HepG2 (cell line): ENCODE results near the gene OR1F1. TPM values are rescaled to one million over a fixed set of nuclear protein-coding genes. Genes with fewer than 3 reads are reported as not detected.
A peak's percentile ranks its signal among the peaks of the same experiment; 100 is the strongest.

Experiments
- ARID2 ChIP-seq: sonication (generic); formaldehyde crosslinking; IDR thresholded peaks from 2 replicates; pipeline ENCODE4 v1.8.1; 2022; ENCODE audit warnings: mild to moderate bottlenecking, missing genetic modification reagents, borderline replicate concordance
- ARNT ChIP-seq: fragments of 450-650 bp; IDR thresholded peaks from 2 replicates; pipeline ENCODE4 v1.6.1; 2017
- ARNTL ChIP-seq: sonication (generic); formaldehyde crosslinking; IDR thresholded peaks from 2 replicates; pipeline ENCODE4 v1.4.0; 2020; ENCODE audit warnings: mild to moderate bottlenecking, missing genetic modification reagents
- EEA1 ChIP-seq: sonication (generic); formaldehyde crosslinking; IDR thresholded peaks from 2 replicates; pipeline ENCODE4 v1.5.1; 2020; ENCODE audit warnings: mild to moderate bottlenecking, missing genetic modification reagents, borderline replicate concordance
- GZF1 ChIP-seq: sonication (generic); formaldehyde crosslinking; IDR thresholded peaks from 2 replicates; pipeline ENCODE4 v1.5.1; 2020; ENCODE audit warnings: mild to moderate bottlenecking, missing genetic modification reagents
- HNF4A ChIP-seq: sonication (generic); formaldehyde crosslinking; IDR thresholded peaks from 2 replicates; pipeline ENCODE4 v1.4.0; 2020; ENCODE audit warnings: missing genetic modification reagents
- HNF4G ChIP-seq, 2 experiments: sonication (generic) in 1 of 2; formaldehyde crosslinking in 1 of 2; IDR thresholded peaks; 2 replicates each; pipeline versions ENCODE4 v1.4.0 to v1.6.1; 2011 to 2020; ENCODE audit warnings: borderline replicate concordance in 2 of 2, low read depth in 2 of 2, mild to moderate bottlenecking in 2 of 2, low read length in 1 of 2, missing genetic modification reagents in 1 of 2, moderate library complexity in 1 of 2
- KDM1A ChIP-seq: IDR thresholded peaks from 2 replicates; pipeline ENCODE4 v1.6.1; 2016; ENCODE audit warnings: missing compliant biosample characterization
- KLF11 ChIP-seq: IDR thresholded peaks from 2 replicates; pipeline ENCODE4 v1.6.1; 2016; ENCODE audit warnings: missing compliant biosample characterization
- NFIC ChIP-seq: IDR thresholded peaks from 2 replicates; pipeline ENCODE4 v1.6.1; 2012; ENCODE audit warnings: mild to moderate bottlenecking, low read length, inconsistent platforms
- NFRKB ChIP-seq: fragments of 450-650 bp; IDR thresholded peaks from 2 replicates; pipeline ENCODE4 v1.6.1; 2017
- RAD21 ChIP-seq: fragments of 450-650 bp; formaldehyde crosslinking; IDR thresholded peaks from 2 replicates; pipeline ENCODE4 v1.5.0; 2020; ENCODE audit warnings: mild to moderate bottlenecking
- SNAPC2 ChIP-seq: sonication (generic); formaldehyde crosslinking; IDR thresholded peaks from 2 replicates; pipeline ENCODE4 v1.8.1; 2022; ENCODE audit warnings: mild to moderate bottlenecking, missing genetic modification reagents
- SP5 ChIP-seq: IDR thresholded peaks from 2 replicates; pipeline ENCODE4 v1.6.1; 2016; ENCODE audit warnings: low read depth, borderline replicate concordance
- TRIM24 ChIP-seq: sonication (generic); formaldehyde crosslinking; IDR thresholded peaks from 2 replicates; pipeline ENCODE4 v1.8.0; 2022; ENCODE audit warnings: mild to moderate bottlenecking, missing genetic modification reagents
- ZC3H4 ChIP-seq: sonication (generic); formaldehyde crosslinking; IDR thresholded peaks from 2 replicates; pipeline ENCODE4 v1.4.0; 2020; ENCODE audit warnings: missing genetic modification reagents, borderline replicate concordance
- ZKSCAN8 ChIP-seq: IDR thresholded peaks from 2 replicates; pipeline ENCODE4 v1.6.1; 2016; ENCODE audit warnings: borderline replicate concordance, missing genetic modification reagents, missing compliant biosample characterization
- ZMYM4 ChIP-seq: sonication (generic); formaldehyde crosslinking; IDR thresholded peaks from 2 replicates; pipeline ENCODE4 v1.8.1; 2023; ENCODE audit warnings: mild to moderate bottlenecking, missing genetic modification reagents
- ZNF660 ChIP-seq: sonication (generic); formaldehyde crosslinking; IDR thresholded peaks from 2 replicates; pipeline ENCODE4 v1.5.1; 2020; ENCODE audit warnings: mild to moderate bottlenecking, low read depth, missing genetic modification reagents, borderline replicate concordance
- polyA plus RNA-seq, 8 experiments: library from polyadenylated mRNA; depleted of rRNA in 3 of 8; stranded (reverse) in 7 of 8; unstranded in 1 of 8; fragments of >200 nt; fragmentation: Illumina TruSeq in 4 of 8; extraction: Trizol in 4 of 8; gene quantifications; 2 replicates each; pipeline versions ENCODE4 v1.2.1 to v1.2.3, GENCODE V29; 2011 to 2016; ENCODE audit warnings: low read depth in 4 of 8, missing spikeins in 1 of 8, mixed read lengths in 1 of 8; ENCODE audit not compliant: insufficient read depth in 1 of 8
- total RNA-seq, 5 experiments: library from RNA; depleted of rRNA; stranded (reverse); fragments of >200 nt; fragmentation: Illumina TruSeq; extraction: Trizol; gene quantifications; 2 replicates each; pipeline ENCODE4 v1.2.3, GENCODE V29; 2016; ENCODE audit warnings: low read depth in 1 of 5
- TF ChIP-seq, protein P1 (sequence below): sonication (generic); formaldehyde crosslinking; IDR thresholded peaks from 2 replicates; pipeline ENCODE4 v1.8.0; 2022; ENCODE audit warnings: missing genetic modification reagents, mild to moderate bottlenecking, inconsistent platforms, borderline replicate concordance
- TF ChIP-seq, protein P2 (sequence below): sonication (generic); formaldehyde crosslinking; IDR thresholded peaks from 2 replicates; pipeline ENCODE4 v1.8.1; 2023; ENCODE audit warnings: missing genetic modification reagents, inconsistent platforms, borderline replicate concordance
- TF ChIP-seq, protein P3 (sequence below): sonication (generic); formaldehyde crosslinking; IDR thresholded peaks from 2 replicates; pipeline ENCODE4 v1.4.0; 2020; ENCODE audit warnings: missing genetic modification reagents
- TF ChIP-seq, protein P4 (sequence below), 2 experiments: IDR thresholded peaks; 2 replicates each; pipeline ENCODE4 v1.6.1; 2011 to 2012; ENCODE audit warnings: low read length in 2 of 2, borderline replicate concordance in 1 of 2, low read depth in 1 of 2, mild to moderate bottlenecking in 1 of 2, moderate library complexity in 1 of 2

Gene OR1F1
- total and polyA plus RNA-seq, 2 of the 13 experiments (the other 11 are each of a cell fraction or from before 2014, with no cell fraction given), result 0.90 TPM; not detected in 1

DNA sequence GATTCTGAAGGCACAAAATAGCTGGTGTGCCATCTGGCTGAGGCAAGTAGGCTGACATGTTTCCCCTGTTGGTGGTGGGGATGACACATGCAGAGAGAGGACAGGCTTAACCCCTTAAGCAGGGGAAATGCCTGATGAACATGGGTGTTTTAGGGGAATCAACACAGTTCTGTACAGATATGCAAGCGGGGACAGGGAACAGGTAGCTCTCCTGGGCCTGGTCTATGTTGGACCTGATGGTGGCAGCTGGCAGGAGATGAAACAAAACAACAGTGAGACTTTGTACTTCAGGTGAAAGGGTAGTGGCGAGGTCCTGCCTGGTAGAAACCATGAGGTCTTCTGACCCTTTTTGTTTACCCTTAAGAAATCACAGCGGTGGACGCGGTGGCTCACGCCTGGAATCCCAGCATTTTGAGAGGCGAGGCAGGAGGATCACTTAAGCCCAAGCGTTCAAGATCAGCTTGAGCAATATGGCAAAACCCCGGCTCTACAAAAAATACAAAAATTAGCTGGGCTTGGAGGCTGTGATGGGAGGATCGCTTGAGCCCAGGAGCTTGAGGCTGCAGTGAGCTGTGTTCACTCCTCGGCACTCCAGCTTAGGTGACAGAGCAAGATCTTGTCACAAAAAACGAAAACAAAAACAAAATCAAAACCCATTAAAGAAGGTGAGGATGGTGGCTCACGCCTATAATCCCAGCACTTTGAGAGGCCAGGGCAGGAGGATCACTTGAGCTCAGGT is 10.5 kb downstream of the OR1F1 start (continued):
- no peak for TF ChIP-seq ZNF660
- no peak for TF ChIP-seq KDM1A (CRISPR knock-in tag)
- 0 out of 2 replicates have a peak, but pooled peaks have one; percentile 22 for TF ChIP-seq ARNTL (CRISPR knock-in tag)
- 0 out of 2 replicates have a peak, but pooled peaks have one; percentile 44 for TF ChIP-seq NFIC
- no peak for TF ChIP-seq TRIM24
- no peak for TF ChIP-seq KLF11
- TF ChIP-seq, protein P1, sequence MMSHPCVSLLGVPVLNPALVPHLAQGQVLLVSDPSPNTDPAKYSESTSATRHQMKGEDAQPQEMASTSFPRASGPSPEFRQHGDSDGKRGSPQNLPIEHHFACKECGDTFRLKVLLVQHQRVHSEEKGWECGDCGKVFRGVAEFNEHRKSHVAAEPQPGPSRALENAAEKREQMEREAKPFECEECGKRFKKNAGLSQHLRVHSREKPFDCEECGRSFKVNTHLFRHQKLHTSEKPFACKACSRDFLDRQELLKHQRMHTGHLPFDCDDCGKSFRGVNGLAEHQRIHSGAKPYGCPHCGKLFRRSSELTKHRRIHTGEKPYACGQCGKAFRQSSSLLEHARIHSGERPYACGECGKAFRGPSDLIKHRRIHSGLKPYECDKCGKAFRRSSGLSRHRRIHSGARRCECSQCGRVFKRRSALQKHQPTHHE (CRISPR knock-in tag), result no peak
- TF ChIP-seq EEA1 (CRISPR knock-in tag), result no peak
- TF ChIP-seq, protein P2, sequence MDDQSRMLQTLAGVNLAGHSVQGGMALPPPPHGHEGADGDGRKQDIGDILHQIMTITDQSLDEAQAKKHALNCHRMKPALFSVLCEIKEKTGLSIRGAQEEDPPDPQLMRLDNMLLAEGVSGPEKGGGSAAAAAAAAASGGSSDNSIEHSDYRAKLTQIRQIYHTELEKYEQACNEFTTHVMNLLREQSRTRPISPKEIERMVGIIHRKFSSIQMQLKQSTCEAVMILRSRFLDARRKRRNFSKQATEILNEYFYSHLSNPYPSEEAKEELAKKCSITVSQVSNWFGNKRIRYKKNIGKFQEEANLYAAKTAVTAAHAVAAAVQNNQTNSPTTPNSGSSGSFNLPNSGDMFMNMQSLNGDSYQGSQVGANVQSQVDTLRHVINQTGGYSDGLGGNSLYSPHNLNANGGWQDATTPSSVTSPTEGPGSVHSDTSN (CRISPR knock-in tag), result no peak
- TF ChIP-seq RAD21 (CRISPR knock-in tag), result no peak
- TF ChIP-seq ZC3H4 (CRISPR knock-in tag), result no peak
- peak; percentile 78 for TF ChIP-seq HNF4G (IDR thresholded peaks at IDR 0.05; ENCODE audit: borderline replicate concordance, low read depth, low read length)
- TF ChIP-seq HNF4G (CRISPR knock-in tag; IDR thresholded peaks at IDR 0.05; ENCODE audit: borderline replicate concordance, low read depth), result peak; percentile 76; the same call in 1 of the 2 replicates
- TF ChIP-seq SP5 (CRISPR knock-in tag), result no peak
- TF ChIP-seq, protein P3, sequence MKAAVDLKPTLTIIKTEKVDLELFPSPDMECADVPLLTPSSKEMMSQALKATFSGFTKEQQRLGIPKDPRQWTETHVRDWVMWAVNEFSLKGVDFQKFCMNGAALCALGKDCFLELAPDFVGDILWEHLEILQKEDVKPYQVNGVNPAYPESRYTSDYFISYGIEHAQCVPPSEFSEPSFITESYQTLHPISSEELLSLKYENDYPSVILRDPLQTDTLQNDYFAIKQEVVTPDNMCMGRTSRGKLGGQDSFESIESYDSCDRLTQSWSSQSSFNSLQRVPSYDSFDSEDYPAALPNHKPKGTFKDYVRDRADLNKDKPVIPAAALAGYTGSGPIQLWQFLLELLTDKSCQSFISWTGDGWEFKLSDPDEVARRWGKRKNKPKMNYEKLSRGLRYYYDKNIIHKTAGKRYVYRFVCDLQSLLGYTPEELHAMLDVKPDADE, result no peak
- TF ChIP-seq GZF1 (CRISPR knock-in tag), result no peak
- TF ChIP-seq ZMYM4, result 0 out of 2 replicates have a peak, but pooled peaks have one; percentile 46
- TF ChIP-seq, protein P4, sequence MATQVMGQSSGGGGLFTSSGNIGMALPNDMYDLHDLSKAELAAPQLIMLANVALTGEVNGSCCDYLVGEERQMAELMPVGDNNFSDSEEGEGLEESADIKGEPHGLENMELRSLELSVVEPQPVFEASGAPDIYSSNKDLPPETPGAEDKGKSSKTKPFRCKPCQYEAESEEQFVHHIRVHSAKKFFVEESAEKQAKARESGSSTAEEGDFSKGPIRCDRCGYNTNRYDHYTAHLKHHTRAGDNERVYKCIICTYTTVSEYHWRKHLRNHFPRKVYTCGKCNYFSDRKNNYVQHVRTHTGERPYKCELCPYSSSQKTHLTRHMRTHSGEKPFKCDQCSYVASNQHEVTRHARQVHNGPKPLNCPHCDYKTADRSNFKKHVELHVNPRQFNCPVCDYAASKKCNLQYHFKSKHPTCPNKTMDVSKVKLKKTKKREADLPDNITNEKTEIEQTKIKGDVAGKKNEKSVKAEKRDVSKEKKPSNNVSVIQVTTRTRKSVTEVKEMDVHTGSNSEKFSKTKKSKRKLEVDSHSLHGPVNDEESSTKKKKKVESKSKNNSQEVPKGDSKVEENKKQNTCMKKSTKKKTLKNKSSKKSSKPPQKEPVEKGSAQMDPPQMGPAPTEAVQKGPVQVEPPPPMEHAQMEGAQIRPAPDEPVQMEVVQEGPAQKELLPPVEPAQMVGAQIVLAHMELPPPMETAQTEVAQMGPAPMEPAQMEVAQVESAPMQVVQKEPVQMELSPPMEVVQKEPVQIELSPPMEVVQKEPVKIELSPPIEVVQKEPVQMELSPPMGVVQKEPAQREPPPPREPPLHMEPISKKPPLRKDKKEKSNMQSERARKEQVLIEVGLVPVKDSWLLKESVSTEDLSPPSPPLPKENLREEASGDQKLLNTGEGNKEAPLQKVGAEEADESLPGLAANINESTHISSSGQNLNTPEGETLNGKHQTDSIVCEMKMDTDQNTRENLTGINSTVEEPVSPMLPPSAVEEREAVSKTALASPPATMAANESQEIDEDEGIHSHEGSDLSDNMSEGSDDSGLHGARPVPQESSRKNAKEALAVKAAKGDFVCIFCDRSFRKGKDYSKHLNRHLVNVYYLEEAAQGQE (IDR thresholded peaks at IDR 0.05; ENCODE audit: borderline replicate concordance in 1 of 2, low read depth in 1 of 2, low read length in 2 of 2), result no peak
- no peak for TF ChIP-seq SNAPC2 (CRISPR knock-in tag)
- TF ChIP-seq ARID2 (CRISPR knock-in tag), result no peak
- TF ChIP-seq HNF4A (CRISPR knock-in tag), result peak; percentile 92
- no peak for TF ChIP-seq ARNT
- no peak for TF ChIP-seq NFRKB
- peak; percentile 56; the same call in 1 of the 2 replicates for TF ChIP-seq ZKSCAN8 (CRISPR knock-in tag)
